ENCODE data around the gene CILP2. TPM values are rescaled to one million over a fixed set of nuclear protein-coding genes. Genes with fewer than 3 reads are reported as not detected.

CILP2 gene
- total RNA-seq, 1 experiment from 2014 or later = 2.0 TPM

GRCh38 chr19:19562665-19563347 is 24.7 kb downstream of the CILP2 start:
- Histone ChIP-seq H3K9me3 (ENCODE audit: low read length) (no peaks in the 10 kb centered on the region), H3F3A (ENCODE audit: low read length, unreplicated experiment) (no peaks in the 10 kb centered on the region), H3K9ac (ENCODE audit: low read length) (no peak overlapping the region), H3K9me2 (replicated peaks; ENCODE audit: low read length) (no peaks in the 10 kb centered on the region), H3K36me3 (ENCODE audit: low read depth, low read length) (peaks cover 6% of the 10 kb centered on the region; the same call in 1 of the 2 replicates), H4K20me1 (ENCODE audit: low read length) (no peaks in the 10 kb centered on the region), H3K4me1 (ENCODE audit: insufficient read depth, low read length) (no peaks in the 10 kb centered on the region), H3K4me2 (ENCODE audit: low read length) (no peak overlapping the region), H2AFZ (ENCODE audit: low read length) (no peak overlapping the region), H3K27ac (ENCODE audit: low read length) (no peak overlapping the region), H3K27me3 (ENCODE audit: low read length) (no peaks in the 10 kb centered on the region), H3K4me3 (ENCODE audit: low read length) (no peak overlapping the region), H3K79me2 (ENCODE audit: low read length) (no peaks in the 10 kb centered on the region)
- intact Hi-C loops (cut with micrococcal nuclease) = no loop called here
- ATAC-seq = no peak
- POLR2A ChIA-PET (ENCODE audit: unreplicated experiment) = no interaction called here
- CTCF ChIA-PET = no interaction called here
- TF ChIP-seq, protein P1, sequence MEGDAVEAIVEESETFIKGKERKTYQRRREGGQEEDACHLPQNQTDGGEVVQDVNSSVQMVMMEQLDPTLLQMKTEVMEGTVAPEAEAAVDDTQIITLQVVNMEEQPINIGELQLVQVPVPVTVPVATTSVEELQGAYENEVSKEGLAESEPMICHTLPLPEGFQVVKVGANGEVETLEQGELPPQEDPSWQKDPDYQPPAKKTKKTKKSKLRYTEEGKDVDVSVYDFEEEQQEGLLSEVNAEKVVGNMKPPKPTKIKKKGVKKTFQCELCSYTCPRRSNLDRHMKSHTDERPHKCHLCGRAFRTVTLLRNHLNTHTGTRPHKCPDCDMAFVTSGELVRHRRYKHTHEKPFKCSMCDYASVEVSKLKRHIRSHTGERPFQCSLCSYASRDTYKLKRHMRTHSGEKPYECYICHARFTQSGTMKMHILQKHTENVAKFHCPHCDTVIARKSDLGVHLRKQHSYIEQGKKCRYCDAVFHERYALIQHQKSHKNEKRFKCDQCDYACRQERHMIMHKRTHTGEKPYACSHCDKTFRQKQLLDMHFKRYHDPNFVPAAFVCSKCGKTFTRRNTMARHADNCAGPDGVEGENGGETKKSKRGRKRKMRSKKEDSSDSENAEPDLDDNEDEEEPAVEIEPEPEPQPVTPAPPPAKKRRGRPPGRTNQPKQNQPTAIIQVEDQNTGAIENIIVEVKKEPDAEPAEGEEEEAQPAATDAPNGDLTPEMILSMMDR (conservative IDR thresholded peaks at IDR 0.05; ENCODE audit: low read depth, low read length) = 0 out of 2 replicates have a peak, but pooled peaks have one; percentile 18
- TF ChIP-seq EZH2phosphoT487 (IDR thresholded peaks at IDR 0.05; ENCODE audit: borderline replicate concordance, low read length) (no peak), EZH2 (IDR thresholded peaks at IDR 0.05; ENCODE audit: low read length, unreplicated experiment) (no peak)
- no TSS peak for BruUV-seq (replicated peaks)
- no peak for DNase-seq

DNA sequence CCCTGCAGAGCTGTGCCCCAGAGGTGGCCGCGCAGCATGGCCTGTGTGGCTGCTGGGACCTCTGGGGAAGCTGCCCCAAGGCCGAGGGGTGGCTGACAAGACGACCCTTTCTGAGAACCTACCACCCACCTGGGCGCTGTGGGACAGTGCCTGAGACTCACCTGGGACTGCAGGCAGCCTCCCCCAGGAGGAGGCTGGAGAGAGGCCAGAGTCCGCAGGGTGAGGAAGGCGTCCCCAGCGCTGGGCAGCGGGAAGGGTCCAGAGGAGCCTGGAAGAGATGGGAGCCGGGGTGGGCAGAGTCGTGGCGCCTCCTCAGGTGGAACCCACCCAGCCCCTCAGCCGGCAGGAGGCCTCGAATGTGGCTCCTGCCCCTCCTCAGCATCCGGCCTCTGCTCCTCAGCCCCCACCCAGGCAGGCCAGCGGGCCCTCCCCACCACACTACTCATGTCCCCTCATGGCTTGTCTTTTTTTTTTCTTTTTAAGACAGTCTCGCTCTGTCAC is 25.3 kb downstream of the CILP2 start:
- Histone ChIP-seq H4K20me1 (ENCODE audit: low read length) (no peaks in the 10 kb centered on the region), H3K4me2 (ENCODE audit: low read length) (no peak overlapping the region), H3F3A (ENCODE audit: low read length, unreplicated experiment) (no peaks in the 10 kb centered on the region), H3K4me3 (ENCODE audit: low read length) (no peak overlapping the region), H3K27ac (ENCODE audit: low read length) (no peak overlapping the region), H2AFZ (ENCODE audit: low read length) (no peak overlapping the region), H3K4me1 (ENCODE audit: insufficient read depth, low read length) (no peaks in the 10 kb centered on the region), H3K36me3 (ENCODE audit: low read depth, low read length) (peaks cover 6% of the 10 kb centered on the region; the same call in 1 of the 2 replicates), H3K9me2 (replicated peaks; ENCODE audit: low read length) (no peaks in the 10 kb centered on the region), H3K27me3 (ENCODE audit: low read length) (no peaks in the 10 kb centered on the region), H3K9ac (ENCODE audit: low read length) (no peak overlapping the region), H3K79me2 (ENCODE audit: low read length) (no peaks in the 10 kb centered on the region), H3K9me3 (ENCODE audit: low read length) (no peaks in the 10 kb centered on the region)
- ChIA-PET CTCF (no interaction called here), POLR2A (ENCODE audit: unreplicated experiment) (no interaction called here)
- BruUV-seq (replicated peaks) = no TSS peak
- TF ChIP-seq EZH2 (IDR thresholded peaks at IDR 0.05; ENCODE audit: low read length, unreplicated experiment) = no peak
- TF ChIP-seq, protein P1 (conservative IDR thresholded peaks at IDR 0.05; ENCODE audit: low read depth, low read length) = 0 out of 2 replicates have a peak, but pooled peaks have one; percentile 4
- intact Hi-C loops (cut with micrococcal nuclease) = no loop called here
- ATAC-seq (no peak), DNase-seq (no peak)

GRCh38 chr19:19566306-19566705 is 28.2 kb downstream of the CILP2 start:
- CTCF ChIA-PET = no interaction called here
- DNase-seq = no peak
- H4K20me1 ChIP-seq (ENCODE audit: low read length) = no peaks in the 10 kb centered on the region
- H3K9me2 ChIP-seq (replicated peaks; ENCODE audit: low read length) = no peaks in the 10 kb centered on the region
- no peak overlapping the region for H3K4me2 ChIP-seq (ENCODE audit: low read length)
- peaks cover 9% of the 10 kb centered on the region for H3K36me3 ChIP-seq (ENCODE audit: low read depth, low read length)
- no peaks in the 10 kb centered on the region for H3K79me2 ChIP-seq (ENCODE audit: low read length)
- H3K27ac ChIP-seq (ENCODE audit: low read length) = no peak overlapping the region
- POLR2A ChIA-PET (ENCODE audit: unreplicated experiment) = no interaction called here
- no peaks in the 10 kb centered on the region for H3K4me1 ChIP-seq (ENCODE audit: insufficient read depth, low read length)
- no peaks in the 10 kb centered on the region for H3F3A ChIP-seq (ENCODE audit: low read length, unreplicated experiment)
- H3K4me3 ChIP-seq (ENCODE audit: low read length) = no peak overlapping the region
- H3K27me3 ChIP-seq (ENCODE audit: low read length) = no peaks in the 10 kb centered on the region
- TF ChIP-seq, protein P1 (conservative IDR thresholded peaks at IDR 0.05; ENCODE audit: low read depth, low read length) = no peak
- TF ChIP-seq EZH2phosphoT487 (IDR thresholded peaks at IDR 0.05; ENCODE audit: borderline replicate concordance, low read length) (no peak), EZH2 (IDR thresholded peaks at IDR 0.05; ENCODE audit: low read length, unreplicated experiment) (no peak)
- no TSS peak for BruUV-seq (replicated peaks)
- no peak for ATAC-seq
- H3K9me3 ChIP-seq (ENCODE audit: low read length) = no peaks in the 10 kb centered on the region
- intact Hi-C loops (cut with micrococcal nuclease) = no loop called here
- no peak overlapping the region for H3K9ac ChIP-seq (ENCODE audit: low read length)
- no peak overlapping the region for H2AFZ ChIP-seq (ENCODE audit: low read length)

Measured in PC-3 (cell line).